Prostate gland (tissue), 2 donors: Measurements from ENCODE around the gene C3orf20. TPM values are rescaled to one million over a fixed set of nuclear protein-coding genes. Genes with fewer than 3 reads are reported as not detected.

Source experiments
- DNase-seq: peaks from one replicate; pipeline ENCODE4 v3.0.0-alpha.2; 2019; ENCODE audit warnings: low spot score
- H3K27ac ChIP-seq, 2 donors: fragments of 200-600 bp; sonication (generic); 2 replicates each; pipeline ENCODE4 v1.5.1; 2017 to 2019
- H3K27me3 ChIP-seq: fragments of 200-600 bp; sonication (generic); replicated peaks from 2 replicates; pipeline ENCODE4 v1.5.1; 2019; ENCODE audit not compliant: insufficient read depth
- H3K36me3 ChIP-seq, 2 donors: fragments of 200-600 bp; sonication (generic); 1 replicate in 1 of 2; 2 replicates in 1 of 2; pipeline versions ENCODE4 v1.5.1 to v1.8.1; 2017 to 2019
- H3K4me1 ChIP-seq: fragments of 200-600 bp; sonication (generic); replicated peaks from 2 replicates; pipeline ENCODE4 v1.5.1; 2019
- H3K4me3 ChIP-seq, 2 donors: fragments of 200-600 bp; sonication (generic); 2 replicates each; pipeline ENCODE4 v1.5.1; 2017 to 2019
- H3K9me3 ChIP-seq: fragments of 200-600 bp; sonication (generic); 2 replicates; pipeline ENCODE4 v1.5.1; 2017
- POLR2A ChIP-seq: fragments of 450-650 bp; IDR thresholded peaks from one replicate; pipeline ENCODE4 v1.6.1; 2016; ENCODE audit warnings: antibody characterized with exemption, mild to moderate bottlenecking
- POLR2AphosphoS5 ChIP-seq: sonication (generic); formaldehyde crosslinking; IDR thresholded peaks from one replicate; pipeline ENCODE4 v1.6.1; 2017; ENCODE audit warnings: antibody characterized with exemption
- WGBS: methylation state at CpG from one replicate; pipeline ENCODE4 v1.1.5; 2018; 5-methylcytosine and 5-hydroxymethylcytosine counted together
- intact Hi-C: fragments of 100-400 bp; cut with DNase I; formaldehyde crosslinking; loops from one replicate; pipeline ENCODE4 v1.14.2; 2022
- total RNA-seq, 2 donors: library from RNA; depleted of rRNA; stranded (reverse); fragments of >200 nt; gene quantifications; one replicate each; pipeline ENCODE4 v1.1.0, GENCODE V29; 2016
- TF ChIP-seq, protein P1 (sequence below), 4 experiments: fragments of 200-600 bp in 2 of 4; fragments of 450-650 bp in 2 of 4; sonication (generic) in 2 of 4; IDR thresholded peaks; 1 replicate in 3 of 4; 2 replicates in 1 of 4; pipeline ENCODE4 v1.5.1; 2016 to 2019; ENCODE audit warnings: antibody characterized with exemption in 4 of 4, mild to moderate bottlenecking in 2 of 4, moderate library complexity in 2 of 4

The C3orf20 gene
- total RNA-seq, 2 donors from 2014 or later: 0.28 TPM; not detected in 1

DNA sequence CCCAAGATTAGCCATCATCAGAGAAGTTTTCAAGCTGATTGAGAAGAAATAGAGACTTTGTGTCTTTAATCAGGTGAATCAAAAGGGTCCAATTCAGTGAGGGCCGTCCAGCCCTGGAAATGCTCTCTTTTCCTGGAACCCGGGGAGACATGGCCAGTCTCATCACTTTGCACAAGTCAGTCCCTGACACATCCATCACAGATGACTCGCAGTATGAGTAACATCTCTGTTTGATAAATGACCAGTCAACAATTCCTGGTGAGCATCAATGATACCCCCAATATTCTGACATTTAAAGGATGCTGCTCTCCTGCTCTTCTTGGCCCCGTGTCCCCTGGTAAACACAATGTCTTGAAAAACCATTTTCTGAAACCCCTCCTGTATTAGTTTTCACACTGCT lies 26.7 kb downstream of the C3orf20 start:
- Histone ChIP-seq H3K4me3 (no peak overlapping the region), H3K27ac (no peak overlapping the region), H3K4me1 (no peaks in the 10 kb centered on the region), H3K9me3 (no peaks in the 10 kb centered on the region), H3K27me3 (no peaks in the 10 kb centered on the region), H3K36me3 (no peaks in the 10 kb centered on the region)
- TF ChIP-seq, protein P1, sequence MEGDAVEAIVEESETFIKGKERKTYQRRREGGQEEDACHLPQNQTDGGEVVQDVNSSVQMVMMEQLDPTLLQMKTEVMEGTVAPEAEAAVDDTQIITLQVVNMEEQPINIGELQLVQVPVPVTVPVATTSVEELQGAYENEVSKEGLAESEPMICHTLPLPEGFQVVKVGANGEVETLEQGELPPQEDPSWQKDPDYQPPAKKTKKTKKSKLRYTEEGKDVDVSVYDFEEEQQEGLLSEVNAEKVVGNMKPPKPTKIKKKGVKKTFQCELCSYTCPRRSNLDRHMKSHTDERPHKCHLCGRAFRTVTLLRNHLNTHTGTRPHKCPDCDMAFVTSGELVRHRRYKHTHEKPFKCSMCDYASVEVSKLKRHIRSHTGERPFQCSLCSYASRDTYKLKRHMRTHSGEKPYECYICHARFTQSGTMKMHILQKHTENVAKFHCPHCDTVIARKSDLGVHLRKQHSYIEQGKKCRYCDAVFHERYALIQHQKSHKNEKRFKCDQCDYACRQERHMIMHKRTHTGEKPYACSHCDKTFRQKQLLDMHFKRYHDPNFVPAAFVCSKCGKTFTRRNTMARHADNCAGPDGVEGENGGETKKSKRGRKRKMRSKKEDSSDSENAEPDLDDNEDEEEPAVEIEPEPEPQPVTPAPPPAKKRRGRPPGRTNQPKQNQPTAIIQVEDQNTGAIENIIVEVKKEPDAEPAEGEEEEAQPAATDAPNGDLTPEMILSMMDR (IDR thresholded peaks at IDR 0.05): no peak
- TF ChIP-seq POLR2AphosphoS5 (no peak), POLR2A (no peak)
- no peak for DNase-seq
- intact Hi-C loops: no loop called here
- 98% methylated on average over 4 of the region's 4 CpGs for WGBS

GRCh38 chr3:14703128-14703750 lies 28.3 kb downstream of the C3orf20 start:
- intact Hi-C loops: no loop called here
- Histone ChIP-seq H3K4me3 (no peak overlapping the region), H3K36me3 (no peaks in the 10 kb centered on the region), H3K27ac (no peak overlapping the region), H3K4me1 (no peaks in the 10 kb centered on the region), H3K27me3 (no peaks in the 10 kb centered on the region), H3K9me3 (no peaks in the 10 kb centered on the region)
- 90% methylated on average over 9 of the region's 9 CpGs for WGBS
- TF ChIP-seq, protein P1 (IDR thresholded peaks at IDR 0.05): no peak
- DNase-seq: no peak

DNA sequence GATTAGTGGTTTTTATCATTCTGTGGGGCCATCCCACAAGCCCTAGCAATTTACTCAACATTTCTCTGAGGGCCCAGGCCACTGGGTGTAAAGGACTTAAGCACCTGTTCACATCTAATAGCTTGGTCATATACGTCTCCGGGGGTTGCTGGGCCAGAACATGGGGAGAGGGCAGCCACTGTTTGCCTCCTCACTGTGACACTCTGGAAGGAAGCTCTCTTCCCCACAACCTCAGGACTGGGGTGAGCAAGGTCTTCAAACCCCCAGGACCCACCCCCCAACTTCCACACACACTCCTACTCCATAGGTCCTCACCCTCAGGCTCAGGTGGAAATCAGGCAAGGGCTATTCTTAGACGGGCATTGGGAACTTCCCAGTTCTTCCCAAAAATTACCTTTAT lies 28.9 kb downstream of the C3orf20 start:
- no peaks in the 10 kb centered on the region for H3K27me3 ChIP-seq
- H3K36me3 ChIP-seq: no peaks in the 10 kb centered on the region
- H3K4me1 ChIP-seq: no peaks in the 10 kb centered on the region
- 95% methylated on average over 3 of the region's 3 CpGs for WGBS
- no peaks in the 10 kb centered on the region for H3K9me3 ChIP-seq
- no peak overlapping the region for H3K27ac ChIP-seq
- TF ChIP-seq, protein P1 (IDR thresholded peaks at IDR 0.05): no peak
- TF ChIP-seq POLR2AphosphoS5: no peak
- TF ChIP-seq POLR2A: no peak
- intact Hi-C loops: no loop called here
- no peak for DNase-seq
- H3K4me3 ChIP-seq: no peak overlapping the region

DNA sequence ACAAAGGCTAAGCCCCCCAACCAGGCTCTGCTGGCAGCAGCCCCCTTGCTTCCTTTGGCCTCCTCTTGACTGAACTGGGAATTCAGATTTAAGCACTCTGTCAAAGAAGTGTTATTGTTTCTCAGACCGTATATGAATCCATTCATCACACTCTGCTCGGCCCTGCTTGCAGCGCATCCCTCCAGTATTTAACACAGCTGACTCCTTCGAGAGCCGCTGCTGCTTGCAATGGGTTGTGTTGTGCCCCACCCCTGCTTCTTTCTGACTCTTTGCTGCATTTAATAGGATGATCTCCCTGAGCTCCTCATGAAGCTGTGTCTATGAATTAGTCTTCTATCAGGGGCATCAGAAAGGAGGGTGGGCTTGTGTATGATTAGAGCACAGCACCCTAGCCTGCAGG lies 31.2 kb downstream of the C3orf20 start:
- intact Hi-C loops: no loop called here
- no peak for DNase-seq
- WGBS: 66% methylated on average over 5 of the region's 5 CpGs
- H3K27ac ChIP-seq: no peak overlapping the region
- H3K4me1 ChIP-seq: no peaks in the 10 kb centered on the region
- no peaks in the 10 kb centered on the region for H3K9me3 ChIP-seq
- no peaks in the 10 kb centered on the region for H3K27me3 ChIP-seq
- TF ChIP-seq POLR2A (no peak), POLR2AphosphoS5 (no peak)
- TF ChIP-seq, protein P1 (IDR thresholded peaks at IDR 0.05): no peak
- H3K4me3 ChIP-seq: no peak overlapping the region
- H3K36me3 ChIP-seq: no peaks in the 10 kb centered on the region

GRCh38 chr3:14716591-14716990 lies 41.6 kb downstream of the C3orf20 start:
- no peak overlapping the region for H3K27ac ChIP-seq
- intact Hi-C loops: no loop called here
- H3K36me3 ChIP-seq: no peaks in the 10 kb centered on the region
- TF ChIP-seq POLR2AphosphoS5 (no peak), POLR2A (no peak)
- TF ChIP-seq, protein P1 (IDR thresholded peaks at IDR 0.05): no peak
- 44% methylated on average over 1 of the region's 1 CpG for WGBS
- no peaks in the 10 kb centered on the region for H3K4me1 ChIP-seq
- no peaks in the 10 kb centered on the region for H3K27me3 ChIP-seq
- no peak for DNase-seq
- no peaks in the 10 kb centered on the region for H3K9me3 ChIP-seq
- H3K4me3 ChIP-seq: no peak overlapping the region
